A549 (cell line): Measurements from ENCODE around the gene MMS19.

Source experiments
- CEBPB ChIP-seq, 2 experiments: fragments of >200 bp in 1 of 2; sonication (Bioruptor Twin) in 1 of 2; formaldehyde crosslinking in 1 of 2; IDR thresholded peaks; 2 replicates each; pipeline ENCODE4 v1.6.1; 2012 to 2016
- CTCF ChIP-seq: fragments of >200 bp; sonication (Bioruptor Twin); formaldehyde crosslinking; IDR thresholded peaks from 3 replicates; pipeline ENCODE4 v1.5.1; 2016
- KDM5A ChIP-seq: fragments of 200-600 bp; sonication (generic); IDR thresholded peaks from 2 replicates; pipeline ENCODE4 v1.6.1; 2016; ENCODE audit warnings: antibody characterized with exemption, mild to moderate bottlenecking
- POLR2A ChIP-seq: IDR thresholded peaks from 2 replicates; pipeline ENCODE4 v1.6.1; 2012; ENCODE audit warnings: mild to moderate bottlenecking, low read length
- RFX5 ChIP-seq: fragments of 450-650 bp; IDR thresholded peaks from 2 replicates; pipeline ENCODE4 v1.7.1; 2014; ENCODE audit warnings: antibody characterized with exemption, mild to moderate bottlenecking, moderate library complexity
- ZC3H11A ChIP-seq: fragments of 450-650 bp; IDR thresholded peaks from 2 replicates; pipeline ENCODE4 v1.6.1; 2014; ENCODE audit warnings: antibody characterized with exemption, mild to moderate bottlenecking
- ZFP36 ChIP-seq: fragments of 450-650 bp; IDR thresholded peaks from 2 replicates; pipeline ENCODE4 v1.6.1; 2014; ENCODE audit warnings: borderline replicate concordance; ENCODE audit not compliant: partially characterized antibody
- ZSCAN20 ChIP-seq: fragments of 250-450 bp; sonication (Bioruptor Pico); IDR thresholded peaks from 2 replicates; pipeline ENCODE4 v1.8.0; 2022; ENCODE audit warnings: mild to moderate bottlenecking, moderate library complexity

GRCh38 chr10:97426776-97427570, 71.2 kb downstream of the MMS19 start:
- TF ChIP-seq ZFP36 (no peak), CTCF (no peak), POLR2A (no peak), RFX5 (no peak), CEBPB (IDR thresholded peaks at IDR 0.05) (no peak), KDM5A (no peak), ZSCAN20 (no peak), ZC3H11A (no peak)
